Measurements from ENCODE around the gene TTC29.

GRCh38 chr4:146793727-146794126, 151.9 kb downstream of the TTC29 start:
- TF ChIP-seq, protein P1, sequence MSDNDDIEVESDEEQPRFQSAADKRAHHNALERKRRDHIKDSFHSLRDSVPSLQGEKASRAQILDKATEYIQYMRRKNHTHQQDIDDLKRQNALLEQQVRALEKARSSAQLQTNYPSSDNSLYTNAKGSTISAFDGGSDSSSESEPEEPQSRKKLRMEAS (IDR thresholded peaks at IDR 0.05; ENCODE audit: low read depth) = no peak
- TF ChIP-seq RFX5 (IDR thresholded peaks at IDR 0.05; ENCODE audit: low read length) (no peak), GABPA (IDR thresholded peaks at IDR 0.05; ENCODE audit: low read depth) (no peak), TAF1 (IDR thresholded peaks at IDR 0.05; ENCODE audit: borderline replicate concordance, low read depth, low read length) (no peak), CHD2 (IDR thresholded peaks at IDR 0.05; ENCODE audit: low read length, partially characterized antibody) (no peak), FOXM1 (IDR thresholded peaks at IDR 0.05; ENCODE audit: low read depth) (no peak), TEAD4 (IDR thresholded peaks at IDR 0.05; ENCODE audit: borderline replicate concordance, insufficient read depth) (no peak), EP300 (IDR thresholded peaks at IDR 0.05; ENCODE audit: borderline replicate concordance in 1 of 2, low read depth in 1 of 2, low read length in 1 of 2) (no peak)
- TF ChIP-seq, protein P2, sequence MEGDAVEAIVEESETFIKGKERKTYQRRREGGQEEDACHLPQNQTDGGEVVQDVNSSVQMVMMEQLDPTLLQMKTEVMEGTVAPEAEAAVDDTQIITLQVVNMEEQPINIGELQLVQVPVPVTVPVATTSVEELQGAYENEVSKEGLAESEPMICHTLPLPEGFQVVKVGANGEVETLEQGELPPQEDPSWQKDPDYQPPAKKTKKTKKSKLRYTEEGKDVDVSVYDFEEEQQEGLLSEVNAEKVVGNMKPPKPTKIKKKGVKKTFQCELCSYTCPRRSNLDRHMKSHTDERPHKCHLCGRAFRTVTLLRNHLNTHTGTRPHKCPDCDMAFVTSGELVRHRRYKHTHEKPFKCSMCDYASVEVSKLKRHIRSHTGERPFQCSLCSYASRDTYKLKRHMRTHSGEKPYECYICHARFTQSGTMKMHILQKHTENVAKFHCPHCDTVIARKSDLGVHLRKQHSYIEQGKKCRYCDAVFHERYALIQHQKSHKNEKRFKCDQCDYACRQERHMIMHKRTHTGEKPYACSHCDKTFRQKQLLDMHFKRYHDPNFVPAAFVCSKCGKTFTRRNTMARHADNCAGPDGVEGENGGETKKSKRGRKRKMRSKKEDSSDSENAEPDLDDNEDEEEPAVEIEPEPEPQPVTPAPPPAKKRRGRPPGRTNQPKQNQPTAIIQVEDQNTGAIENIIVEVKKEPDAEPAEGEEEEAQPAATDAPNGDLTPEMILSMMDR (IDR thresholded peaks at IDR 0.05) = no peak

Measured in SK-N-SH (cell line).